Fibroblast of lung (primary cell): ENCODE results near the gene INHA. TPM values are rescaled to one million over a fixed set of nuclear protein-coding genes. Genes with fewer than 3 reads are reported as not detected.

Experiments
- DNase-seq, 2 donors: peaks; one replicate each; pipeline versions ENCODE4 v3.0.0 to v3.0.0-alpha.2; 2010; ENCODE audit warnings: low read depth in 2 of 2
- H2AFZ ChIP-seq: 2 replicates; pipeline ENCODE4 v1.5.1; 2012; ENCODE audit warnings: low read length, control low read depth, inconsistent platforms
- H3K27ac ChIP-seq: 2 replicates; pipeline ENCODE4 v1.5.1; 2011; ENCODE audit warnings: low read length, control low read depth; ENCODE audit not compliant: insufficient read depth
- H3K27me3 ChIP-seq: 2 replicates; pipeline ENCODE4 v1.5.1; 2011; ENCODE audit warnings: mild to moderate bottlenecking, low read length; ENCODE audit not compliant: control insufficient read depth, insufficient read depth
- H3K36me3 ChIP-seq: 2 replicates; pipeline ENCODE4 v1.5.1; 2011; ENCODE audit warnings: low read length; ENCODE audit not compliant: control insufficient read depth, insufficient read depth
- H3K4me1 ChIP-seq: 2 replicates; pipeline ENCODE4 v1.5.1; 2011; ENCODE audit warnings: low read length; ENCODE audit not compliant: control insufficient read depth, insufficient read depth; ENCODE audit errors: extremely low read depth
- H3K4me2 ChIP-seq: 2 replicates; pipeline ENCODE4 v1.5.1; 2011; ENCODE audit warnings: low read length, control low read depth; ENCODE audit not compliant: insufficient read depth; ENCODE audit errors: extremely low read depth
- H3K4me3 ChIP-seq, 4 experiments: fragments of 200-600 bp in 1 of 4; sonication (generic) in 1 of 4; replicated peaks in 1 of 4; 2 replicates each; pipeline ENCODE4 v1.5.1; 2011 to 2016; ENCODE audit warnings: low read length in 4 of 4, low read depth in 3 of 4, mild to moderate bottlenecking in 3 of 4, control low read depth in 2 of 4, inconsistent platforms in 1 of 4, mixed read lengths in 1 of 4; ENCODE audit not compliant: insufficient read depth in 1 of 4; ENCODE audit errors: control extremely low read depth in 1 of 4
- H3K79me2 ChIP-seq: 2 replicates; pipeline ENCODE4 v1.5.1; 2012; ENCODE audit warnings: mild to moderate bottlenecking, low read length, inconsistent platforms; ENCODE audit not compliant: control insufficient read depth, insufficient read depth
- H3K9ac ChIP-seq: 2 replicates; pipeline ENCODE4 v1.5.1; 2011; ENCODE audit warnings: mild to moderate bottlenecking, low read length, control low read depth; ENCODE audit not compliant: insufficient read depth
- H3K9me3 ChIP-seq: 2 replicates; pipeline ENCODE4 v1.5.1; 2012; ENCODE audit warnings: low read depth, low read length; ENCODE audit not compliant: control insufficient read depth, insufficient read depth
- H4K20me1 ChIP-seq: 2 replicates; pipeline ENCODE4 v1.5.1; 2011; ENCODE audit warnings: low read length; ENCODE audit not compliant: control insufficient read depth, insufficient read depth; ENCODE audit errors: extremely low read depth
- CTCF ChIP-seq, 2 donors: IDR thresholded peaks in 1 of 2; conservative IDR thresholded peaks in 1 of 2; 1 replicate in 1 of 2; 2 replicates in 1 of 2; pipeline ENCODE4 v1.5.1; 2011 to 2012; ENCODE audit warnings: low read length in 2 of 2, control low read depth in 1 of 2, inconsistent platforms in 1 of 2, low read depth in 1 of 2, mild to moderate bottlenecking in 1 of 2
- EZH2 ChIP-seq: IDR thresholded peaks from 2 replicates; pipeline ENCODE4 v1.5.1; 2012; ENCODE audit warnings: low read length, control low read depth, mild to moderate bottlenecking; ENCODE audit errors: missing control alignments
- polyA plus RNA-seq, 2 donors: library from polyadenylated mRNA; depleted of rRNA in 1 of 2; stranded (reverse) in 1 of 2; unstranded in 1 of 2; fragments of >200 nt; gene quantifications; 2 replicates each; pipeline ENCODE4 v1.2.1, GENCODE V29; 2011 to 2012; ENCODE audit warnings: missing spikeins in 1 of 2
- total RNA-seq: library from RNA; depleted of rRNA; stranded (reverse); fragments of >200 nt; gene quantifications from 2 replicates; pipeline ENCODE4 v1.2.1, GENCODE V29; 2014

INHA gene
- total and polyA plus RNA-seq, 2 donors (not counting 1 experiment from before 2014, with no cell fraction given): 0.15 to 0.50 TPM

DNA sequence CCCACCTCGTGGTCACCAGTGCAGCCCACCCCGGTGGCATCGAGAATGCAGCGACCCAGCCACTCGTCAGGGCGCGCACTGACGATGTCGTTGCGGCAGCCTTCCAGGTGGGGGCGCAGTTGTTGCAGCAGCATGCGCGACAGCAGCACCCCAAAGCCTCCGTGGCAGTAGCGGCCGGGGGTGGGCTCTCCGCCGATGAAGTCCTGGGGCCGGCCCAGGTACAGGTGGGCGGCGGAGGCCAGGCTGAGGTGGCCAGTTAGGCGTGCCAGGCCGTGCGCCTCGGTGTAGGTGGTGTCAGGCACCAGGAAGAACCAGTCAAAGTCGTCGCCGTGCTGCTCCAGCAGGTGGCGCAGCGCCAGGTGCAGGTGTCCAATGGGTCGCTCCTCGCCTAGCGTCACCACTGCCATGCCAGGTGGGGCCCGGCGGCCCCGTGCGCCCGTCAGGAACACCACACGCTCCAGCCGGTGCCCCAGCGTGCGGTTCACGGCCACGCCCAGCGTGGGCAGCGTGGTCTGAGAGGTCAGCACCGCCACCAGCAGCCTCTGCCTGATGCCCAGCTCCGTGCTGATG, 30.4 kb upstream of the INHA start:
- H3K27me3 ChIP-seq: no peaks in the 10 kb centered on the region
- no peaks in the 10 kb centered on the region for H4K20me1 ChIP-seq
- peak; percentile 63 to 81 for TF ChIP-seq CTCF (conservative IDR thresholded peaks at IDR 0.05 in 1 of 2, IDR thresholded peaks at IDR 0.05 in 1 of 2; ENCODE audit: low read depth in 1 of 2, low read length in 2 of 2)
- TF ChIP-seq EZH2: no peak
- H3K9me3 ChIP-seq: no peaks in the 10 kb centered on the region
- no peak overlapping the region for H3K27ac ChIP-seq
- H3K79me2 ChIP-seq: peaks cover 4% of the 10 kb centered on the region
- H3K9ac ChIP-seq: no peak overlapping the region
- H3K36me3 ChIP-seq: peaks cover 17% of the 10 kb centered on the region
- H3K4me2 ChIP-seq: peak overlapping the region; percentile 13
- peak overlapping the region in 1 of 4 experiments; percentile 87 for H3K4me3 ChIP-seq
- H2AFZ ChIP-seq: no peak overlapping the region
- H3K4me1 ChIP-seq: peaks cover 5% of the 10 kb centered on the region
- DNase-seq: peak; percentile 58 to 60

DNA sequence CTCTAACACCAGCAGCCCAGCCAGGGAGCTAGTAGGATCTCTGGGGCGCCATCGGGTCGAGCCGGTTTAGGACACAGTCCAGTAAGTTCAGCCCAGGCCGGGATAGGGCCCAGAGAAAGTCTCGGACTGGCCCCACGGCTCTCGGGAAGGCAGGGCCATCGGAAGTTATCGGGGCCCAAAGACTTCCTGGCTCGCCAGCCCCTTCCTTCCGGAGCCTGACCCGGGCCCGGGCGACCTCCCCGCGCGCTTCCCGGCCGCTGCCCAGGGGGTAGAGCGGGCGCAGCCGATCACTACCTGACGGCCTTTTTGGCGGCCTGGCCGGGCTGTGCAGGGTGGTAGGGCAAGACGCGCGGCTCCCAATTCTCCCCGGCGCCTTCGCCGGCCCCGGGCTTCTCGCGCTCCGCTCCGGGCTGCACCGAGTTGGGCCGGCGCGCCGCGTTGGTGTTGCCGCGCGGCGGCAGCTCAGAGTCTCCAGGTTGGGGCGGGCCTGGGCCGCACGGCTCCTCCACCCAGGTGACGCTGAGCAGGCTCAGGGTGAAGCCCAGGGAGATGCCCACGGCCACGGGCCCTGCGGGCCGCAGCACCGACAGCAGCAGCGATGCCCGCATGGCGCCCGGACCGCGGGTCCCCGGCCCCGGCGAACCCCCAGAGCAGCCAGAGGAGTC, 29.0 kb upstream of the INHA start:
- Histone ChIP-seq H3K36me3 (peaks cover 17% of the 10 kb centered on the region), H3K27ac (peak overlapping the region; percentile 64), H2AFZ (peak overlapping the region; percentile 62), H3K79me2 (peaks cover 4% of the 10 kb centered on the region), H3K9ac (peak overlapping the region; percentile 80), H3K4me3 (peak overlapping the region; percentile 71 to 87 (median 83)), H3K27me3 (no peaks in the 10 kb centered on the region), H3K4me2 (peak overlapping the region; percentile 92), H4K20me1 (no peaks in the 10 kb centered on the region), H3K4me1 (peaks cover 5% of the 10 kb centered on the region), H3K9me3 (no peaks in the 10 kb centered on the region)
- no peak for TF ChIP-seq EZH2
- no peak for TF ChIP-seq CTCF (conservative IDR thresholded peaks at IDR 0.05 in 1 of 2, IDR thresholded peaks at IDR 0.05 in 1 of 2; ENCODE audit: low read depth in 1 of 2, low read length in 2 of 2)
- peak; percentile 29 to 31 for DNase-seq

- H3K9ac ChIP-seq: peak within 1 kb of the TSS; percentile 80
- DNase-seq: peak; percentile 98
- H3K79me2 ChIP-seq: peaks cover 4% of the 10 kb centered on the region
- H4K20me1 ChIP-seq: no peaks in the 10 kb centered on the region
- H3K4me3 ChIP-seq: peak within 1 kb of the TSS; percentile 71 to 87 (median 83)
- H3K36me3 ChIP-seq: peaks cover 17% of the 10 kb centered on the region
- no peaks in the 10 kb centered on the region for H3K27me3 ChIP-seq
- peak within 1 kb of the TSS; percentile 62 for H2AFZ ChIP-seq
- H3K4me2 ChIP-seq: peak within 1 kb of the TSS; percentile 92
- peaks cover 5% of the 10 kb centered on the region for H3K4me1 ChIP-seq
- TF ChIP-seq CTCF (conservative IDR thresholded peaks at IDR 0.05 in 1 of 2, IDR thresholded peaks at IDR 0.05 in 1 of 2; ENCODE audit: low read depth in 1 of 2, low read length in 2 of 2) (no peak), EZH2 (no peak)
- H3K27ac ChIP-seq: peak within 1 kb of the TSS; percentile 64
- H3K9me3 ChIP-seq: no peaks in the 10 kb centered on the region
Measured at GRCh38 chr2:219543596-219544358, 28.3 kb upstream of the INHA start, which contains the start of the genes CHPF and TMEM198. Gene CHPF, minus strand, starts transcription at chr2:219543809. Its CDS starts 271 bp downstream, at chr2:219543538. Gene TMEM198, plus strand, starts transcription at chr2:219544028. Its CDS starts 700 bp downstream, at chr2:219544728.
